Measurements from ENCODE around the gene SLC41A3.

The SLC41A3 gene

GRCh38 chr3:126009181-126009580 is 74.7 kb downstream of the SLC41A3 start:
- no peaks in the 10 kb centered on the region for H3K9me3 ChIP-seq (ENCODE audit: control insufficient read depth, insufficient read depth, low read depth, low read length)
- peaks cover 0 to 65% of the 10 kb centered on the region in 2 experiments; a peak in 1 of 3 replicates for H3K36me3 ChIP-seq (ENCODE audit: control insufficient read depth in 2 of 2, insufficient read depth in 1 of 2, low read length in 2 of 2)
- no peak overlapping the region for H3K4me3 ChIP-seq (ENCODE audit: low read depth, low read length)
- no peak for TF ChIP-seq WT1 (tag by site-specific recombination; IDR thresholded peaks at IDR 0.05)
- TF ChIP-seq ZNF621 (tag by site-specific recombination; IDR thresholded peaks at IDR 0.05) = no peak
- TF ChIP-seq HOXC10 (CRISPR knock-in tag; IDR thresholded peaks at IDR 0.05) = no peak
- no peak for TF ChIP-seq ZNF223 (tag by site-specific recombination; IDR thresholded peaks at IDR 0.05)
- no peak for TF ChIP-seq ZNF324 (tag by site-specific recombination; IDR thresholded peaks at IDR 0.05)
- TF ChIP-seq ZNF266 (tag by site-specific recombination; IDR thresholded peaks at IDR 0.05; ENCODE audit: low read depth) = no peak
- TF ChIP-seq ZNF24 (tag by site-specific recombination; IDR thresholded peaks at IDR 0.05) = no peak
- no peak for TF ChIP-seq PRDM1 (tag by site-specific recombination; IDR thresholded peaks at IDR 0.05)
- no peak for TF ChIP-seq ZBTB49 (tag by site-specific recombination; IDR thresholded peaks at IDR 0.05; ENCODE audit: low read depth)
- no peak for TF ChIP-seq ZBTB44 (tag by site-specific recombination; IDR thresholded peaks at IDR 0.05)
- no peak for TF ChIP-seq ZNF658 (tag by site-specific recombination; IDR thresholded peaks at IDR 0.05)
- TF ChIP-seq ZBTB8A (tag by site-specific recombination; IDR thresholded peaks at IDR 0.05) = no peak
- TF ChIP-seq ZBTB11 (tag by site-specific recombination; conservative IDR thresholded peaks at IDR 0.05; ENCODE audit: low read depth) = no peak
- no peak for TF ChIP-seq ZNF280D (tag by site-specific recombination; IDR thresholded peaks at IDR 0.05)
- no peak for TF ChIP-seq SP2 (tag by site-specific recombination; IDR thresholded peaks at IDR 0.05)
- no peak for TF ChIP-seq GLI2 (tag by site-specific recombination; IDR thresholded peaks at IDR 0.05; ENCODE audit: borderline replicate concordance, low read depth)
- no peak for TF ChIP-seq ZNF350 (tag by site-specific recombination; IDR thresholded peaks at IDR 0.05)
- no peak for TF ChIP-seq ZNF416 (tag by site-specific recombination; IDR thresholded peaks at IDR 0.05)
- CTCF ChIA-PET = no interaction called here
- POLR2A ChIA-PET = no interaction called here
- no peak overlapping the region for H3K27ac ChIP-seq (ENCODE audit: extremely low read depth, low read depth, low read length)
- H3K4me1 ChIP-seq (ENCODE audit: control insufficient read depth, insufficient read depth, low read length) = no peaks in the 10 kb centered on the region

All from HEK293 (cell line).